GM12874 (cell line): ENCODE results near the gene OGFR.

ENCODE experiments used
- TF ChIP-seq, protein P1 (sequence below): IDR thresholded peaks from 2 replicates; pipeline ENCODE4 v1.5.1; 2011; ENCODE audit warnings: low read depth, mild to moderate bottlenecking, control low read depth, low read length, moderate library complexity; ENCODE audit not compliant: insufficient read depth

Gene OGFR

DNA sequence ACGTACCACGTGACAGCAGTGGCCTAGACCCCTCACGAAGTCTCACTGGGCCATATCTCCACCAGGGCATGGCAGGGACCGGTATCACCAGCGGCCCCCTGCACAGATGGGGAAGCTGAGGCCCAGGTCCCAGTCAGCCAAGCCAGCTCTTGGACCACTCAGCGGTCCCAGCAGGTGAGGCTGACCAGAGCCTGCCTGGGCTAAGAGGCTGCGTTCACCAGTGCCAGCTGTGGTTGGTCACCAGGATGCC is 11.0 kb upstream of the OGFR start:
- TF ChIP-seq, protein P1, sequence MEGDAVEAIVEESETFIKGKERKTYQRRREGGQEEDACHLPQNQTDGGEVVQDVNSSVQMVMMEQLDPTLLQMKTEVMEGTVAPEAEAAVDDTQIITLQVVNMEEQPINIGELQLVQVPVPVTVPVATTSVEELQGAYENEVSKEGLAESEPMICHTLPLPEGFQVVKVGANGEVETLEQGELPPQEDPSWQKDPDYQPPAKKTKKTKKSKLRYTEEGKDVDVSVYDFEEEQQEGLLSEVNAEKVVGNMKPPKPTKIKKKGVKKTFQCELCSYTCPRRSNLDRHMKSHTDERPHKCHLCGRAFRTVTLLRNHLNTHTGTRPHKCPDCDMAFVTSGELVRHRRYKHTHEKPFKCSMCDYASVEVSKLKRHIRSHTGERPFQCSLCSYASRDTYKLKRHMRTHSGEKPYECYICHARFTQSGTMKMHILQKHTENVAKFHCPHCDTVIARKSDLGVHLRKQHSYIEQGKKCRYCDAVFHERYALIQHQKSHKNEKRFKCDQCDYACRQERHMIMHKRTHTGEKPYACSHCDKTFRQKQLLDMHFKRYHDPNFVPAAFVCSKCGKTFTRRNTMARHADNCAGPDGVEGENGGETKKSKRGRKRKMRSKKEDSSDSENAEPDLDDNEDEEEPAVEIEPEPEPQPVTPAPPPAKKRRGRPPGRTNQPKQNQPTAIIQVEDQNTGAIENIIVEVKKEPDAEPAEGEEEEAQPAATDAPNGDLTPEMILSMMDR, result no peak

DNA sequence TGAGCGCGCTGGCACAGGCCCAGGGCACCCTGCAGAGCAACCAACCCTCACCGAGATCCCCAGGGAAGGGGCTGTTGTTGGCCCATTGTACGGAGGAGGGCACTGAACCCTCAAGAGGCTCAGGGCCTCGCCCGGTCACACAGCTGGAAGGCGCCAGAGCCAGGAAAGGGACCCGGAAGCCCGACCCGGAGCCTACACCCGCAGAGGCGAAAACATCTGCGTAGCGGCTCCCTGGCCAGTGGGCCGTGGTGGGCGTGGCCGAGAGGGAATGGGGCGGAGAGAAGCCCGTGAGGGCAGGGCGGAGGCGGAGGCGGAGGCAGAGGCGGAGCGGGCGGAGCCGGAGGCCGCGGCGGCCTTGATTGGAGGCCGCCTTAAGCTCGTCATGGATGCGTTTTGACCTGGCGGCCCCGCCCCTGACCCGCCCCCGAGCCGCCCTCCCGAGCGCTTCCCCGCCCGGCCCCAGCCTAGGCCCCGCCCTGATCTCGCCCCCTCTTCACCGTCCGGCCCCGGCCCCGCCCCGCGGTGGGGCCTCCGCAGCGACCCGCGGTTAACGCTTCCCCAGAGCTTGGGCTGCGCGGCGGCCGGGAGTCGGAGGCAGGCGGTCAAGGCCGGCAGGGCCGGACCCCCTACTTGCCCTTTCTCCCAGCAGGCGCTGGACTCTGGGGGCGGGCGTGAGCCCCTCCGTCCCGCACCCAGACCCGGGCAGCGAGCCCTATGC is 10.5 kb upstream of the OGFR start:
- TF ChIP-seq, protein P1, result no peak

DNA sequence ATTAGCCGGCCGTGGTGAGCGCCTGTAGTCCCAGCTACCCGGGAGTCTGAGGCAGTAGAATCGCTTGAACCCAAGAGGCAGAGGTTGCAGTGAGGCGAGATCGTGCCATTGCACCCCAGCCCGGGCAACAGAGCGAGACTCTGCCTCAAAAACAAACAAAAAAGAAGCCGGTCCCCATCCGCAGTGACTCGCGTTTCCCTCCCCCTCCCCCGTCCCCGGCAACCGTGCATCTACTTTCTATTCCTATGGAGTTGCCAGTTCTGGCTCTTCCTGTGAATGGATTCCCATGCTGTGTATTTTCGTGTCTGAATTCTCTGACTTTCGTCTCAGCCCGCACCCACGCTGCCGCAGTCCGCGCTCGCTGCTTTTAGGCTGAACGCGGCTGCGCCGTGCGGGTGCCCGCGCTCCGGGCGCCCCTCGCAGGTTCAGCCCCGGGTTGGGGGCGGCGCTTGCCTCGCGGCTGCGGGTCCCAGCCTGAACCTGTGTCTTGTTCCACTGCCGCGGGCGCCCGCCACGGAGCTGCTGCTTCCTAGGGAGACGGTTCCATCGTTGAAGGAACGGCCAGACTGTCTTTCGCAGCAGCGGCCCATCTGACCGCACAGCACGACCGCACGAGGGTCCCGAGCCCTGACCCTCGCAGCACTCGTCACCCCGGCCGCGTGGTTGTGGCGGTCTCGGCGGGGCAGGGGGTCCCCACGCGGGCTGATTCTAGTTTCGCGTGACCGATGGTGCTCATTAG is 9.4 kb upstream of the OGFR start:
- TF ChIP-seq, protein P1, result no peak

DNA sequence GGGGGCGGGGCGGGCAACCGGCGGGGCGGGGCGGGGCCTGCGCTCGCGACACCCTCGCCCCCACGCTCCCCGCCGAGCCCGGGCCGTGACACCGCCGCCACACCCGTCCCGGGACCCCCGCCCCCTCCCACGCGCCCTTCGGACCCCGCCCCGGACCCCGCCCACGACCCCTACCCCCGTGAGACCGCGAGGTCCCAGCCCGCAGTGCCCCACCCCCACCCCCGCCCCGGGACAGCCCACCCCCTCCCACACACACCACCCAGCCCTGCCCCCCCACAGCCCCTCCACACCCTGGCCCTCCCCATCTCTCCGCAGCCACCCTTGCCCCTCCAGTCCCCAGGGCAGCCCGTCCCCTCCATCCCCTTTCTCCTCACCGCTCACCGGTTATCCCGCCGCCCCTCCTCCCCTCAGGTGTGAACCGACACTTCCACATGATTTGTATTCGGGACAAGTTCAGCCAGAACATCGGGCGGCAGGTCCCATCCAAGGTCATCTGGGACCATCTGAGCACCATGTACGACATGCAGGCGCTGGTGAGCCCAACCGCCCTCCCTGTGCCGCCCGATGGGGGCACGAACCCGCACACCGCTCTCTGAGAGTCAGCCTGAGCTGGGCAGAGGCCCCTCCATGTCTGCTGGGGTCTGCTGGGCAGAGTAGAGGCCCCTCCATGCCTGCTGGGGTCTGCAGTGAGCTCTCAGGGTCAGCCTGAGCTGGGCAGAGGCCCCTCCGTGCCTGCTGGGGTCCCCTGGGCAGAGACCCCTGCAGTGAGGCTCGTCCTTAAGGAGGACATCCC is 7.7 kb upstream of the OGFR start:
- TF ChIP-seq, protein P1, result no peak

DNA sequence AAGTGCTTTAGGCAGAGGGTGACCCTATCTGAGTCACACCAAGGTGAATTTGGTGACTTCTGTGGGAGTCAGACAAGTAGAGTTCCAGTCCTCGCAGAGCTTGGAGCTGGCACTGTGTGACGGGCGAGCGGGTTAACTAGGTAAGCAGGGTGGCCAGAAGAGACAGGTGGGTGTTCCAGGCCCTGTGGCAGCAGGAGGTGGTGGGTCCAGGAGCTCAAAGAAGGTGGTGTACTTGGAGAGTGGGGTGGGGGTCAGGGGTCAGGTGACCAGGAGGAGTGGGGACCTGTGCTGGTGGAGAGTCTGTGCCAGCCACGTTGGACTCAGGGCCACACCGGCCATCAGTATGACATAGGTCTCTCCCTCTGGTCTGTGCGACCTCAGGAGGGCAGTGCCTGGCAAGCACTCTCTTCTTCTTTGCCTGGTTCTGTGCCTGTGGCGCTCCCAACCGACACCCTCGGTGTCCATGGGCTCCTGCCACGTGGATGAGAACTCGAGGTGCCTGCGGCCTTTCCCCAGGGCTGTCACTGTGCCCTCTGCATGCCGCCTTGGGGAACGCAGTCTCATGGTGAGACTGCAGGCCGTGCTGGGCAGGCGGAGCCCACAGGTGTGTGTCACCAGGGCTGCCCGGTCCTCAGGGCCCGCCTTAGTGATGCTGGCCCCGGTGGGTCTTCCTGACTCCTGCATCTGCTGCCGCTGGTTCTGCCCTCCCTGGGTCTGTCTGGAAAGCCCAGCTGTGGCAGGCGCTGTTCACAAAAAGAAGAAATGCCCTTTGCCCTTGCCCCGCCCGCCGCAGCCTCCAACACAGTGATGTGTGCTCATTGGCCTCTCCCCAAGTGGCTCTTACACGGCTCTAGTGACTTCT is 6.7 kb upstream of the OGFR start:
- TF ChIP-seq, protein P1, result no peak

DNA sequence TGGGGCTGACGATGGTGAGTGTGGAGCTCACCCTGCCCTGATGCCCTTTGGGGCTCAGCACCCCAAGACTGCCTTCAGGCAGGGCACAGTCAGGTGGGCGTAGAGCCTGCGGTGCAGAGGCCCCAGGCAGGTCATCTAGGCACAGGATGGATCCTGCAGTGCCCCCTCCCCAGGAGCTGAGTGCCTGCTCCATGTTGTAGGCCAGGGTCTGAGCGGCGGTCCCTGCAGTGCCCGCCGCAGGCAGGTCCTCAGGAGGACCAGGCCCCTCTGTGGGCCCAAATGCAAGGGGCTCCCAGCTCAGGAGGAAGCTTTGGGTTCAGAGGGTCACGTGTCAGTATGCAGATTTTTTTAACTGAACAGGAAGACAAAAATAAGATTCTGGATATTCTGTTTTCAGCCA is 5.6 kb upstream of the OGFR start:
- TF ChIP-seq, protein P1, result no peak

DNA sequence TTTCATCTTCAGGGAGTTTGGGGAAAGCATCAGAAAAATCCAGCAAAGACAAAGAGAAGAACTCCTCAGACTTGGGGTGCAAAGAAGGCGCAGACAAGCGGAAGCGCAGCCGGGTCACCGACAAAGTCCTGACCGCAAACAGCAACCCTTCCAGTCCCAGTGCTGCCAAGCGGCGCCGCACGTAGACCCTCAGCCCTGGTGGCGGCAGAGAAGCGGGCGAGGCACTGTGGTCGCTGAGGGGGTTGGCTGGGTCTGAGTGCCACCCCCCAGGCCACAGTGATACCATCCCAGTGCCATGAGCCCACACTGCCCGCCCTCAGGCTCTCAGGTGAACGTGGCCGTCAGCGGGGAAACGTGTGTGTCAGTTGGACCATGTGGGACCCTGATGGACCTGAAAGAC is 5.2 kb upstream of the OGFR start:
- TF ChIP-seq, protein P1, result no peak
